Activated naive CD8-positive, alpha-beta T cell treated with anti-CD3 and anti-CD28 coated beads for 36 hours (primary cell): ENCODE data around the gene ABTB2. TPM values are rescaled to one million over a fixed set of nuclear protein-coding genes. Genes with fewer than 3 reads are reported as not detected.

Source experiments
- DNase-seq: peaks from one replicate; pipeline ENCODE4 v3.0.0; 2021
- H3K27ac Mint-ChIP-seq: one replicate; pipeline ENCODE4 v1.8.0; 2022; ENCODE audit warnings: mild to moderate bottlenecking, moderate library complexity, mixed read lengths
- H3K27me3 Mint-ChIP-seq: one replicate; pipeline ENCODE4 v1.8.0; 2022; ENCODE audit warnings: mild to moderate bottlenecking, mixed read lengths
- H3K36me3 Mint-ChIP-seq: one replicate; pipeline ENCODE4 v1.8.0; 2021; ENCODE audit warnings: mild to moderate bottlenecking, mixed read lengths
- H3K4me1 Mint-ChIP-seq: one replicate; pipeline ENCODE4 v1.8.0; 2021; ENCODE audit warnings: mixed read lengths
- H3K4me3 Mint-ChIP-seq: one replicate; pipeline ENCODE4 v1.8.0; 2022; ENCODE audit warnings: mild to moderate bottlenecking, moderate library complexity, mixed read lengths
- H3K9me3 Mint-ChIP-seq: one replicate; pipeline ENCODE4 v1.8.0; 2022; ENCODE audit warnings: mixed read lengths
- total RNA-seq, 2 experiments: library from RNA; stranded (reverse); gene quantifications; one replicate each; pipeline ENCODE4 v1.2.3, GENCODE V29; 2021

Gene ABTB2
- total RNA-seq, 2 experiments from 2014 or later, result 1.4 to 1.5 TPM

GRCh38 chr11:34354782-34355181 is 3.0 kb downstream of the ABTB2 start:
- peaks cover 53% of the 10 kb centered on the region for H3K27me3 Mint-ChIP-seq
- DNase-seq, result no peak
- peaks cover 1% of the 10 kb centered on the region for H3K36me3 Mint-ChIP-seq
- H3K9me3 Mint-ChIP-seq, result no peaks in the 10 kb centered on the region
- H3K4me1 Mint-ChIP-seq, result peaks cover 22% of the 10 kb centered on the region
- no peak overlapping the region for H3K27ac Mint-ChIP-seq
- H3K4me3 Mint-ChIP-seq, result no peak overlapping the region

GRCh38 chr11:34353881-34354280 is 3.9 kb downstream of the ABTB2 start:
- Mint-ChIP-seq H3K27ac (no peak overlapping the region), H3K4me3 (no peak overlapping the region)

DNA sequence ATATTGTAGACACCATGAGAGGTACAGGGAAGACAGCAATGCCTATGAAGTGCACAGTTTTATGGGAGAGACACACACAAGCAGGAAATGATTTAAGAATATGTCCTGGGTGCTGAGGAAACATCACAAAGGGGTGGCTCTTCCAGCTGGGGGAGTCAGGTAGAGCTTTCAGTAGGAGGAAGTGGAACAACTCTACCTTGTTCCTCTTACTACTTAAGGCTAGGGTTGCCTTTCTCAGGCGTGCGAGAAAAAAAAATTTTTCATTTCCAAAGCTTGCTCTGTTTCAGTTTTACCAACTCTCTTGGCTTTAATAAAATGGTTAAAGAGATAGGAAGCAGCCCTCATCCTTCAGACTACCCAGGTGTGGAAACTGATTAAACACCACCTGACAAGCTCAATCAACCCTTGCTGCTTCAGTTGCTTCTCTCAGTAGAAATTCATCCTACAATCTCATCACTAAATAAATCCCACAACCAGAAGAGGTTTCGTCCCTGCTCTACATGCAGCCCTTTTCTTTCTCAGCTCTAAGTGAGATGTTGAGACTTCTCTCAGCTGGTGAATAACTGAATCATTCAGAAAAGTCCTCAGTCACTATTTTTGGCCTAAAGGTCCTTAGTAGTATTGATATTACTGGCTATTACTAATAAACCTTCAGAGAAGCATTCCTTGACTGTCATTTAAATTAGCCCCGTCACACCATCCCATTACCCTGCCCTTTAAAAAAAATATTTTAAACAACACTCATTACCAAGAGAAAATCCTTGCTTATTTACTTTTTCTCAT is 5.9 kb downstream of the ABTB2 start:
- no peaks in the 10 kb centered on the region for H3K9me3 Mint-ChIP-seq
- peaks cover 55% of the 10 kb centered on the region for H3K27me3 Mint-ChIP-seq
- no peak for DNase-seq

More at GRCh38 chr11:34353881-34354280, 3.9 kb downstream of the ABTB2 start:
- no peak for DNase-seq
- H3K27me3 Mint-ChIP-seq, result peaks cover 55% of the 10 kb centered on the region
- H3K36me3 Mint-ChIP-seq, result peaks cover 1% of the 10 kb centered on the region
- peaks cover 18% of the 10 kb centered on the region for H3K4me1 Mint-ChIP-seq
- H3K9me3 Mint-ChIP-seq, result no peaks in the 10 kb centered on the region

GRCh38 chr11:34351051-34351450 is 6.8 kb downstream of the ABTB2 start:
- Mint-ChIP-seq H3K9me3 (no peaks in the 10 kb centered on the region), H3K27me3 (peaks cover 47% of the 10 kb centered on the region), H3K36me3 (peaks cover 1% of the 10 kb centered on the region), H3K4me1 (peaks cover 9% of the 10 kb centered on the region), H3K4me3 (no peak overlapping the region), H3K27ac (no peak overlapping the region)
- DNase-seq, result no peak

More for the DNA sequence above, 5.9 kb downstream of the ABTB2 start:
- no peak overlapping the region for H3K27ac Mint-ChIP-seq
- H3K36me3 Mint-ChIP-seq, result peaks cover 1% of the 10 kb centered on the region
- H3K4me3 Mint-ChIP-seq, result no peak overlapping the region
- H3K4me1 Mint-ChIP-seq, result peaks cover 14% of the 10 kb centered on the region

DNA sequence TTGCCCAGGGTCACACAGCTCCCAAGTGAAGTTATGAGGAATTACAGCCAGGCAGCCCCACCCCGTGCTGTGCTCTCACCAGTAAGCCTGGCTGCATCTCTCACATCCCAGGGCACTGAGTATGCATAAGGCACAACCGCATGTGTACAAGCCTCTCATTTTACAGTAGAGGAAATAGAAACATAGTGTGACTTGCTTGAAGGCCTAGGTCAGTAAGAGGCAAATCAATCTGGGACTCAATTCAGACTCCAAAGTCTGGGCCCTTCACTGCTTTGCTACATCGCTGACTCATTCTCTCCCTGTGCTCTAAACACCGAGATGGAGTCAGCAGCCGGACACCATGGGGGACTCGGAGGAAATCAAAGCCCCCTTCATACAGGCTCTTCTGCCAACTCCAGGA is 7.9 kb downstream of the ABTB2 start:
- Mint-ChIP-seq H3K9me3 (no peaks in the 10 kb centered on the region), H3K4me1 (peaks cover 3% of the 10 kb centered on the region), H3K4me3 (no peak overlapping the region), H3K27ac (no peak overlapping the region), H3K36me3 (no peaks in the 10 kb centered on the region), H3K27me3 (peaks cover 36% of the 10 kb centered on the region)
- DNase-seq, result no peak

DNA sequence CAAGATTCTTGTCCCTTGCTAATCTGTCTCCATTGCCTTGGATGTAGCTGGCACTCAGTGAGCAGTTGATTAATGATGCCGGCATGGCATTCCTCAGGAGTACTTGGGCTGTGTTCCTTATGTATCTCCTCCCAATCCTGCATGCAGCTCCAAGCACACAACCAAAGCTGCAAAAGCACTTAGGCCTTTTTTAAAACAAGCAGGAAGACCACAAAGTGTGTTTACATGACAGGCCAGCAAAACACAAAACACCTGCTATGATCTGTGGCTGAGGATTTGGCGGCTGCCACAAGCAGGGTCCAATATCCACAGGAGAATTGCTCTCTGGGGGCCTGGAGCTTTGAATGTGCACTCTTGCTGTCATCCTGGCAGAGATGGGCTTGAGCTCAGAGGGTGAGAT is 8.9 kb downstream of the ABTB2 start:
- H3K27ac Mint-ChIP-seq, result no peak overlapping the region
- H3K4me3 Mint-ChIP-seq, result no peak overlapping the region
- no peaks in the 10 kb centered on the region for H3K36me3 Mint-ChIP-seq
- peaks cover 28% of the 10 kb centered on the region for H3K27me3 Mint-ChIP-seq
- H3K4me1 Mint-ChIP-seq, result no peaks in the 10 kb centered on the region
- H3K9me3 Mint-ChIP-seq, result no peaks in the 10 kb centered on the region
- DNase-seq, result no peak

GRCh38 chr11:34348096-34348495 is 9.7 kb downstream of the ABTB2 start:
- no peaks in the 10 kb centered on the region for H3K4me1 Mint-ChIP-seq
- H3K27me3 Mint-ChIP-seq, result peaks cover 23% of the 10 kb centered on the region
- DNase-seq, result no peak
- no peak overlapping the region for H3K27ac Mint-ChIP-seq
- H3K9me3 Mint-ChIP-seq, result no peaks in the 10 kb centered on the region
- no peak overlapping the region for H3K4me3 Mint-ChIP-seq
- no peaks in the 10 kb centered on the region for H3K36me3 Mint-ChIP-seq

DNA sequence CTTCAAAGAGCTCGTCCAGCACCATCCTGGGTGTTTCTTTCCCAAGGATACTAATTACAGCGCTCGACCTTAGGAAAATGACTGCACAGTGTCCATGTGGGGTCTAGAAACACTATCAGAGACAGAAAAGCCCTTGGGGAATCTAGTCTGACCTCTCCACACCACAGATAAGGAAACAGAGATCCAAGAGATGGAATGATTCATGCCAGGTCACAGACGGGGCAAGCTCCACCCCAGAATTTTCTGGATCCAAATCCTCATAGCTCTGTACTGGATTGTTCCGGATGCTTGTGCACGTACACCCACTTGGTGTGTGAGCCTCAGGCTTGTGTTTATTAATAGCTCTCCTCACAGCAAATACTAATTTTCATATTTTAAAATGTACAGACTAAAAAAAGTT is 11.3 kb downstream of the ABTB2 start:
- no peak overlapping the region for H3K27ac Mint-ChIP-seq
- DNase-seq, result no peak
- no peaks in the 10 kb centered on the region for H3K9me3 Mint-ChIP-seq
- H3K27me3 Mint-ChIP-seq, result peaks cover 10% of the 10 kb centered on the region
- no peaks in the 10 kb centered on the region for H3K4me1 Mint-ChIP-seq
- no peak overlapping the region for H3K4me3 Mint-ChIP-seq
- H3K36me3 Mint-ChIP-seq, result no peaks in the 10 kb centered on the region

GRCh38 chr11:34345991-34346480 is 11.8 kb downstream of the ABTB2 start:
- peaks cover 7% of the 10 kb centered on the region for H3K27me3 Mint-ChIP-seq
- H3K9me3 Mint-ChIP-seq, result no peaks in the 10 kb centered on the region
- H3K36me3 Mint-ChIP-seq, result no peaks in the 10 kb centered on the region
- H3K4me3 Mint-ChIP-seq, result no peak overlapping the region
- H3K4me1 Mint-ChIP-seq, result no peaks in the 10 kb centered on the region
- DNase-seq, result no peak
- no peak overlapping the region for H3K27ac Mint-ChIP-seq

GRCh38 chr11:34345540-34345876 is 12.3 kb downstream of the ABTB2 start:
- no peak overlapping the region for H3K27ac Mint-ChIP-seq
- DNase-seq, result no peak
- peaks cover 7% of the 10 kb centered on the region for H3K27me3 Mint-ChIP-seq
- no peaks in the 10 kb centered on the region for H3K36me3 Mint-ChIP-seq
- H3K4me1 Mint-ChIP-seq, result no peaks in the 10 kb centered on the region
- H3K4me3 Mint-ChIP-seq, result no peak overlapping the region
- no peaks in the 10 kb centered on the region for H3K9me3 Mint-ChIP-seq

GRCh38 chr11:34344768-34345539 is 12.9 kb downstream of the ABTB2 start:
- H3K4me1 Mint-ChIP-seq, result no peaks in the 10 kb centered on the region

DNA sequence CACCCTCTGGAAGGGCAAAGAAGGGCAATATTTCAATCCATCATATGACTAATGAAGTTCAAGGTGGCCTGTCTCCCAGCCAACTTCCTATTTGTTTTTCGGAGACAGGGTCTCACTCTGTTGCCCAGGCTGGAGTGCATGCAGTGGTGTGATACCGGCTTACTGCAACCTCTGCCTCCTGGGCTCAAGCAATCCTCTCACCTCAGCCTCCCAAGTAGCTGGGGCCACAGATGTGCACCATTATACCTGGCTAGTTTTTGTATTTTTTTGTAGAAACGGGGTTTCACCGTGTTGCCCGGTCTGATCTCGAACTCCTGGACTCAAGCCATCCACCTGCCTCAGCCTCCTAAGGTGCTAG is 13.4 kb downstream of the ABTB2 start:
- H3K9me3 Mint-ChIP-seq, result no peaks in the 10 kb centered on the region
- DNase-seq, result no peak
- H3K4me1 Mint-ChIP-seq, result no peaks in the 10 kb centered on the region
- H3K4me3 Mint-ChIP-seq, result no peak overlapping the region
- H3K27me3 Mint-ChIP-seq, result peaks cover 2% of the 10 kb centered on the region
- H3K27ac Mint-ChIP-seq, result no peak overlapping the region
- no peaks in the 10 kb centered on the region for H3K36me3 Mint-ChIP-seq

More at GRCh38 chr11:34344768-34345539, 12.9 kb downstream of the ABTB2 start:
- H3K4me3 Mint-ChIP-seq, result no peak overlapping the region
- H3K36me3 Mint-ChIP-seq, result no peaks in the 10 kb centered on the region
- H3K27ac Mint-ChIP-seq, result no peak overlapping the region
- no peaks in the 10 kb centered on the region for H3K9me3 Mint-ChIP-seq
- DNase-seq, result no peak
- H3K27me3 Mint-ChIP-seq, result peaks cover 6% of the 10 kb centered on the region

GRCh38 chr11:34343686-34344085 is 14.1 kb downstream of the ABTB2 start:
- no peaks in the 10 kb centered on the region for H3K4me1 Mint-ChIP-seq
- no peaks in the 10 kb centered on the region for H3K9me3 Mint-ChIP-seq
- H3K27me3 Mint-ChIP-seq, result no peaks in the 10 kb centered on the region
- H3K4me3 Mint-ChIP-seq, result no peak overlapping the region
- H3K36me3 Mint-ChIP-seq, result no peaks in the 10 kb centered on the region
- no peak overlapping the region for H3K27ac Mint-ChIP-seq
- no peak for DNase-seq

- H3K27ac Mint-ChIP-seq, result no peak overlapping the region
Measured at GRCh38 chr11:34343153-34343552, 14.7 kb downstream of the ABTB2 start.

GRCh38 chr11:34341931-34342533 is 15.8 kb downstream of the ABTB2 start:
- Mint-ChIP-seq H3K27me3 (no peaks in the 10 kb centered on the region), H3K4me1 (peaks cover 1% of the 10 kb centered on the region), H3K4me3 (no peak overlapping the region), H3K9me3 (no peaks in the 10 kb centered on the region), H3K36me3 (no peaks in the 10 kb centered on the region), H3K27ac (no peak overlapping the region)
- DNase-seq, result no peak

More at GRCh38 chr11:34343153-34343552, 14.7 kb downstream of the ABTB2 start:
- no peaks in the 10 kb centered on the region for H3K36me3 Mint-ChIP-seq
- no peak overlapping the region for H3K4me3 Mint-ChIP-seq
- H3K4me1 Mint-ChIP-seq, result no peaks in the 10 kb centered on the region
- no peaks in the 10 kb centered on the region for H3K27me3 Mint-ChIP-seq
- DNase-seq, result no peak
- no peaks in the 10 kb centered on the region for H3K9me3 Mint-ChIP-seq
